HepG2 (cell line): Measurements from ENCODE around the gene TMEM151A. TPM values are rescaled to one million over a fixed set of nuclear protein-coding genes. Genes with fewer than 3 reads are reported as not detected.

Source experiments
- BRD4 ChIP-seq: sonication (generic); formaldehyde crosslinking; IDR thresholded peaks from 2 replicates; pipeline ENCODE4 v1.4.0; 2020; ENCODE audit warnings: missing genetic modification reagents
- CHD2 ChIP-seq: IDR thresholded peaks from 2 replicates; pipeline ENCODE4 v1.6.1; 2011; ENCODE audit warnings: low read depth, low read length, improper control_type of control experiment
- DNMT3B ChIP-seq: conservative IDR thresholded peaks from 2 replicates; pipeline ENCODE4 v1.6.1; 2016; ENCODE audit warnings: missing biosample characterization, control low read depth
- HOXA5 ChIP-seq: sonication (generic); formaldehyde crosslinking; IDR thresholded peaks from 2 replicates; pipeline ENCODE4 v1.4.0; 2020; ENCODE audit warnings: missing genetic modification reagents
- HOXD1 ChIP-seq: sonication (generic); formaldehyde crosslinking; IDR thresholded peaks from 2 replicates; pipeline ENCODE4 v1.5.0; 2020; ENCODE audit warnings: missing genetic modification reagents
- LCORL ChIP-seq, 2 experiments: fragments of 450-650 bp in 1 of 2; sonication (generic) in 1 of 2; formaldehyde crosslinking in 1 of 2; IDR thresholded peaks; 2 replicates each; pipeline versions ENCODE4 v1.5.0 to v1.6.1; 2017 to 2020; ENCODE audit warnings: antibody characterized with exemption in 1 of 2, missing genetic modification reagents in 1 of 2
- NCOA5 ChIP-seq: sonication (generic); formaldehyde crosslinking; IDR thresholded peaks from 2 replicates; pipeline ENCODE4 v1.4.0; 2020; ENCODE audit warnings: missing genetic modification reagents
- PCBP1 ChIP-seq: fragments of 200-400 bp; formaldehyde crosslinking; IDR thresholded peaks from 2 replicates; pipeline ENCODE4 v1.6.1; 2017; ENCODE audit warnings: mild to moderate bottlenecking, low read depth, low read length, borderline replicate concordance
- PCBP2 ChIP-seq: fragments of 200-400 bp; formaldehyde crosslinking; optimal IDR thresholded peaks from 2 replicates; pipeline ENCODE3; 2018; ENCODE audit warnings: low read length, low read depth; ENCODE audit not compliant: poor library complexity, severe bottlenecking
- STAT6 ChIP-seq: sonication (generic); formaldehyde crosslinking; IDR thresholded peaks from 2 replicates; pipeline ENCODE4 v1.4.0; 2020; ENCODE audit warnings: missing genetic modification reagents, mild to moderate bottlenecking, borderline replicate concordance
- TEF ChIP-seq: sonication (generic); formaldehyde crosslinking; IDR thresholded peaks from 2 replicates; pipeline ENCODE4 v1.5.0; 2020; ENCODE audit warnings: missing genetic modification reagents
- TOE1 ChIP-seq: sonication (generic); formaldehyde crosslinking; IDR thresholded peaks from 2 replicates; pipeline ENCODE4 v1.4.0; 2020; ENCODE audit warnings: mild to moderate bottlenecking, missing genetic modification reagents
- WIZ ChIP-seq: sonication (generic); formaldehyde crosslinking; IDR thresholded peaks from 2 replicates; pipeline ENCODE4 v1.5.1; 2020; ENCODE audit warnings: mild to moderate bottlenecking, missing genetic modification reagents
- ZNF230 ChIP-seq: sonication (generic); formaldehyde crosslinking; IDR thresholded peaks from 2 replicates; pipeline ENCODE4 v1.4.0; 2020; ENCODE audit warnings: mild to moderate bottlenecking, missing genetic modification reagents
- ZNF580 ChIP-seq: IDR thresholded peaks from 2 replicates; pipeline ENCODE4 v1.6.1; 2016; ENCODE audit warnings: low read depth, borderline replicate concordance
- ZNF773 ChIP-seq: sonication (generic); formaldehyde crosslinking; IDR thresholded peaks from 2 replicates; pipeline ENCODE4 v1.4.0; 2020; ENCODE audit warnings: missing genetic modification reagents, borderline replicate concordance
- ZNF790 ChIP-seq: sonication (generic); formaldehyde crosslinking; IDR thresholded peaks from 2 replicates; pipeline ENCODE4 v1.8.0; 2022; ENCODE audit warnings: missing genetic modification reagents, mild to moderate bottlenecking, borderline replicate concordance
- ZNF800 ChIP-seq: sonication (generic); formaldehyde crosslinking; IDR thresholded peaks from 2 replicates; pipeline ENCODE4 v1.4.0; 2020; ENCODE audit warnings: missing genetic modification reagents
- ZSCAN30 ChIP-seq: sonication (generic); formaldehyde crosslinking; IDR thresholded peaks from 2 replicates; pipeline ENCODE4 v1.5.0; 2020; ENCODE audit warnings: mild to moderate bottlenecking, missing genetic modification reagents
- polyA plus RNA-seq, 8 experiments: library from polyadenylated mRNA; depleted of rRNA in 3 of 8; stranded (reverse) in 7 of 8; unstranded in 1 of 8; fragments of >200 nt; fragmentation: Illumina TruSeq in 4 of 8; extraction: Trizol in 4 of 8; gene quantifications; 2 replicates each; pipeline versions ENCODE4 v1.2.1 to v1.2.3, GENCODE V29; 2011 to 2016; ENCODE audit warnings: low read depth in 4 of 8, missing spikeins in 1 of 8, mixed read lengths in 1 of 8; ENCODE audit not compliant: insufficient read depth in 1 of 8
- total RNA-seq, 5 experiments: library from RNA; depleted of rRNA; stranded (reverse); fragments of >200 nt; fragmentation: Illumina TruSeq; extraction: Trizol; gene quantifications; 2 replicates each; pipeline ENCODE4 v1.2.3, GENCODE V29; 2016; ENCODE audit warnings: low read depth in 1 of 5
- TF ChIP-seq, protein P1 (sequence below): sonication (generic); formaldehyde crosslinking; IDR thresholded peaks from 2 replicates; pipeline ENCODE4 v1.5.0; 2020; ENCODE audit warnings: mild to moderate bottlenecking, missing genetic modification reagents

The TMEM151A gene
- total and polyA plus RNA-seq, 2 of the 13 experiments (the other 11 are each of a cell fraction or from before 2014, with no cell fraction given) = 0.18 to 0.33 TPM

DNA sequence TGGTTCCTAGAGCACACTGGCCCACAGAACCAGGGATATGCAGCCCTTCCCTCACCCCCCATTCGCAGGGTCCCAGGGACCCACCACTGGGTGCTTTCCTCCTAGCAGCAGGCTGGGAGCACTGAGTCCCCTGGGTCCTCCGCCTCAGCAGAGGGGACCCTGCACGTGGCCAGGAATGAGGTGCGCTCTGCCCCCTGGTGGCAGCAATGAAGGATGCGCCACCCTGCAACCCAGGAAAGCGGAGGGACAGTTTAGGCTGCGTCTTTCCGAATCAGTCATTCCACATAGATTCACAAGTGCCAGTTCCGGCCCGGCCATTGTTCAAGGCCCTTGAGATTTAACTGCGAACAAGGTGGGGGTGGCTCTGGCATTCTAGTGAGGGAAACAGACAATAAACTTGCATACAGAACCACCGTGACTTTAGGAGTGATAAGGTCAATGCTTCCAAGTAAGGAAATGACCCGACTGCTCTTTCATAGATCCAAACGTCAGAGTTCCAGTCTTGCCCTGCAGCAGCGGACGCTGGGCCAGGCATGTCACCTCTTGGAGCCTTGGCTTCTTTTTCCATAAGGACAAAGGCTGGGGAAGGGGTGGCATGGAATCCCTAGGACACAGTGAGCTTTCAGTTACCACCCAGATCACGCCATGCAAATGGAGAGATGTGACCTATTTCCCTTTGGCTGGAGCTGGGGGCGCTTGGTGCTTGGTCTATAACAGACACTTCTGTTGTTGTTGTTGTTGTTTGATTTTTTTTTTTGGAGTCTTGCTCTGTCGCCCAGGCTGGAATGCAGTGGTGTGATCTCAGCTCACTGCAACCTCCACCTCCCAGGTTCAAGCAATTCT, 36.8 kb downstream of the TMEM151A start (continued):
- peak; percentile 75; the same call in 1 of the 2 replicates for TF ChIP-seq ZNF800 (CRISPR knock-in tag)
- TF ChIP-seq ZNF580 = peak; percentile 73; the same call in 1 of the 2 replicates
- TF ChIP-seq DNMT3B (CRISPR knock-in tag) = no peak
- no peak for TF ChIP-seq NCOA5 (CRISPR knock-in tag)
- TF ChIP-seq TEF (CRISPR knock-in tag) = no peak
- peak; percentile 55; the same call in 1 of the 2 replicates for TF ChIP-seq BRD4
- TF ChIP-seq LCORL (IDR thresholded peaks at IDR 0.05) = no peak
- TF ChIP-seq LCORL (CRISPR knock-in tag; IDR thresholded peaks at IDR 0.05) = peak; percentile 91
- no peak for TF ChIP-seq PCBP2
- TF ChIP-seq ZNF230 = no peak
- TF ChIP-seq STAT6 = 0 out of 2 replicates have a peak, but pooled peaks have one; percentile 26
- no peak for TF ChIP-seq TOE1 (CRISPR knock-in tag)
- TF ChIP-seq HOXA5 (CRISPR knock-in tag) = peak; percentile 60; the same call in 1 of the 2 replicates
- no peak for TF ChIP-seq ZNF773 (CRISPR knock-in tag)
- TF ChIP-seq, protein P1, sequence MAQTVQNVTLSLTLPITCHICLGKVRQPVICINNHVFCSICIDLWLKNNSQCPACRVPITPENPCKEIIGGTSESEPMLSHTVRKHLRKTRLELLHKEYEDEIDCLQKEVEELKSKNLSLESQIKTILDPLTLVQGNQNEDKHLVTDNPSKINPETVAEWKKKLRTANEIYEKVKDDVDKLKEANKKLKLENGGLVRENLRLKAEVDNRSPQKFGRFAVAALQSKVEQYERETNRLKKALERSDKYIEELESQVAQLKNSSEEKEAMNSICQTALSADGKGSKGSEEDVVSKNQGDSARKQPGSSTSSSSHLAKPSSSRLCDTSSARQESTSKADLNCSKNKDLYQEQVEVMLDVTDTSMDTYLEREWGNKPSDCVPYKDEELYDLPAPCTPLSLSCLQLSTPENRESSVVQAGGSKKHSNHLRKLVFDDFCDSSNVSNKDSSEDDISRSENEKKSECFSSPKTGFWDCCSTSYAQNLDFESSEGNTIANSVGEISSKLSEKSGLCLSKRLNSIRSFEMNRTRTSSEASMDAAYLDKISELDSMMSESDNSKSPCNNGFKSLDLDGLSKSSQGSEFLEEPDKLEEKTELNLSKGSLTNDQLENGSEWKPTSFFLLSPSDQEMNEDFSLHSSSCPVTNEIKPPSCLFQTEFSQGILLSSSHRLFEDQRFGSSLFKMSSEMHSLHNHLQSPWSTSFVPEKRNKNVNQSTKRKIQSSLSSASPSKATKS = 0 out of 2 replicates have a peak, but pooled peaks have one; percentile 70
- TF ChIP-seq CHD2 = no peak
- no peak for TF ChIP-seq PCBP1
- 0 out of 2 replicates have a peak, but pooled peaks have one; percentile 30 for TF ChIP-seq ZNF790 (CRISPR knock-in tag)
- TF ChIP-seq HOXD1 (CRISPR knock-in tag) = no peak
- peak; percentile 85 for TF ChIP-seq ZSCAN30 (CRISPR knock-in tag)
- TF ChIP-seq WIZ (CRISPR knock-in tag) = no peak
